MM.1S (cell line): ENCODE measurements around the gene NAT10.

Experiments used
- DNase-seq: peaks from one replicate; pipeline ENCODE4 v3.0.0-alpha.2; 2015
- H2AFZ ChIP-seq: fragments of 300-600 bp; sonication (generic); 2 replicates; pipeline ENCODE4 v1.6.0; 2016; ENCODE audit warnings: antibody characterized with exemption, low read length
- H3F3A ChIP-seq: fragments of 300-600 bp; sonication (generic); 2 replicates; pipeline ENCODE4 v1.6.1; 2016; ENCODE audit warnings: mild to moderate bottlenecking, antibody characterized with exemption, low read length, moderate library complexity, mixed read lengths; ENCODE audit not compliant: insufficient read depth
- H3K27ac ChIP-seq: fragments of 300-600 bp; sonication (generic); 2 replicates; pipeline ENCODE4 v1.5.1; 2016; ENCODE audit warnings: mild to moderate bottlenecking, low read length
- H3K27me3 ChIP-seq: fragments of 300-600 bp; sonication (generic); replicated peaks from 2 replicates; pipeline ENCODE4 v1.6.0; 2016; ENCODE audit warnings: low read length; ENCODE audit not compliant: insufficient read depth
- H3K36me3 ChIP-seq: fragments of 300-600 bp; sonication (generic); replicated peaks from 2 replicates; pipeline ENCODE4 v1.6.1; 2016; ENCODE audit warnings: mild to moderate bottlenecking, low read length, mixed read lengths; ENCODE audit not compliant: insufficient read depth
- H3K4me1 ChIP-seq: fragments of 300-600 bp; sonication (generic); 2 replicates; pipeline ENCODE4 v1.6.1; 2016; ENCODE audit warnings: low read length, mixed read lengths
- H3K4me2 ChIP-seq: fragments of 300-600 bp; sonication (generic); 2 replicates; pipeline ENCODE4 v1.6.0; 2016; ENCODE audit warnings: low read depth, low read length
- H3K4me3 ChIP-seq: fragments of 300-600 bp; sonication (generic); 2 replicates; pipeline ENCODE4 v1.5.1; 2016; ENCODE audit warnings: low read length, mixed read lengths
- H3K79me2 ChIP-seq: fragments of 300-600 bp; sonication (generic); 2 replicates; pipeline ENCODE4 v1.6.1; 2016; ENCODE audit warnings: mixed run types, low read length, mixed read lengths
- H3K9ac ChIP-seq: fragments of 300-600 bp; sonication (generic); 2 replicates; pipeline ENCODE4 v1.6.1; 2016; ENCODE audit warnings: low read length, mixed read lengths
- H3K9me2 ChIP-seq: fragments of 300-600 bp; sonication (generic); replicated peaks from 2 replicates; pipeline ENCODE4 v1.6.1; 2016; ENCODE audit warnings: mild to moderate bottlenecking, low read length, mixed read lengths; ENCODE audit not compliant: insufficient read depth
- H3K9me3 ChIP-seq: fragments of 300-600 bp; sonication (generic); replicated peaks from 2 replicates; pipeline ENCODE4 v1.6.1; 2016; ENCODE audit warnings: mild to moderate bottlenecking, low read length, mixed read lengths; ENCODE audit not compliant: insufficient read depth
- H4K20me1 ChIP-seq: fragments of 300-600 bp; sonication (generic); 2 replicates; pipeline ENCODE4 v1.6.1; 2016; ENCODE audit warnings: mild to moderate bottlenecking, low read length, moderate library complexity, mixed read lengths; ENCODE audit not compliant: insufficient read depth
- EZH2 ChIP-seq: fragments of 300-600 bp; sonication (generic); optimal IDR thresholded peaks from 2 replicates; pipeline ENCODE3; 2017; ENCODE audit warnings: low read depth, mild to moderate bottlenecking, antibody characterized with exemption, low read length, mixed read lengths
- EZH2phosphoT487 ChIP-seq: fragments of 300-600 bp; sonication (generic); IDR thresholded peaks from 2 replicates; pipeline ENCODE4 v1.6.1; 2018; ENCODE audit warnings: antibody characterized with exemption, low read length
- TF ChIP-seq, protein P1 (sequence below): fragments of 300-600 bp; sonication (generic); IDR thresholded peaks from 2 replicates; pipeline ENCODE4 v1.5.1; 2016; ENCODE audit warnings: antibody characterized with exemption, low read length, mixed read lengths

The NAT10 gene

DNA sequence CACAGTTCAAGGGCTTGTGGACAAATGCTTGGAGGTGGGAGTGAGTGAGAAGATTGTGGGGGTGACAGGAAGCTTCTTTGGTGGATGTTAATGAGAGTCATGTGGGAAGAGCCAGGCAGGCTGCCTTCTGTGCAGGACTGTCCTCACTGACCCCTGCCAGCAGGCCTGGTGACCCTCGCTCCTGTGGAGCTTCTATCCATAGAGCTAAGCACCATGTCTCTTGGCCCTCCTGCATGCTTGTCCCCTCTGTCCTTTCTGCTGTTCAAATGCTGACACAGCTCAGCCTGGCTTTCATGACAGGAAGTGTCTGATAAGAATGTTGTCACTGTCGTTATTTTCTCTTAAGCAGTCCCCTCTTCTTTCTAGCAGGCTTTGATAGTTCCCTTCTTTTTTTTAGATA, 37.6 kb downstream of the NAT10 start:
- Histone ChIP-seq H2AFZ (no peak overlapping the region), H3K79me2 (no peaks in the 10 kb centered on the region), H4K20me1 (0 out of 2 replicates have a peak, but pooled peaks cover 7% of the 10 kb centered on the region), H3K27me3 (no peaks in the 10 kb centered on the region), H3K4me1 (peaks cover 23% of the 10 kb centered on the region), H3K4me3 (no peak overlapping the region), H3K9ac (no peak overlapping the region), H3K27ac (no peak overlapping the region), H3K36me3 (peaks cover 17% of the 10 kb centered on the region; the same call in 1 of the 2 replicates), H3K9me2 (no peaks in the 10 kb centered on the region), H3F3A (peaks cover 23% of the 10 kb centered on the region), H3K4me2 (no peak overlapping the region), H3K9me3 (no peaks in the 10 kb centered on the region)
- no peak for DNase-seq
- TF ChIP-seq, protein P1, sequence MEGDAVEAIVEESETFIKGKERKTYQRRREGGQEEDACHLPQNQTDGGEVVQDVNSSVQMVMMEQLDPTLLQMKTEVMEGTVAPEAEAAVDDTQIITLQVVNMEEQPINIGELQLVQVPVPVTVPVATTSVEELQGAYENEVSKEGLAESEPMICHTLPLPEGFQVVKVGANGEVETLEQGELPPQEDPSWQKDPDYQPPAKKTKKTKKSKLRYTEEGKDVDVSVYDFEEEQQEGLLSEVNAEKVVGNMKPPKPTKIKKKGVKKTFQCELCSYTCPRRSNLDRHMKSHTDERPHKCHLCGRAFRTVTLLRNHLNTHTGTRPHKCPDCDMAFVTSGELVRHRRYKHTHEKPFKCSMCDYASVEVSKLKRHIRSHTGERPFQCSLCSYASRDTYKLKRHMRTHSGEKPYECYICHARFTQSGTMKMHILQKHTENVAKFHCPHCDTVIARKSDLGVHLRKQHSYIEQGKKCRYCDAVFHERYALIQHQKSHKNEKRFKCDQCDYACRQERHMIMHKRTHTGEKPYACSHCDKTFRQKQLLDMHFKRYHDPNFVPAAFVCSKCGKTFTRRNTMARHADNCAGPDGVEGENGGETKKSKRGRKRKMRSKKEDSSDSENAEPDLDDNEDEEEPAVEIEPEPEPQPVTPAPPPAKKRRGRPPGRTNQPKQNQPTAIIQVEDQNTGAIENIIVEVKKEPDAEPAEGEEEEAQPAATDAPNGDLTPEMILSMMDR = no peak
- TF ChIP-seq EZH2phosphoT487 (no peak), EZH2 (no peak)

DNA sequence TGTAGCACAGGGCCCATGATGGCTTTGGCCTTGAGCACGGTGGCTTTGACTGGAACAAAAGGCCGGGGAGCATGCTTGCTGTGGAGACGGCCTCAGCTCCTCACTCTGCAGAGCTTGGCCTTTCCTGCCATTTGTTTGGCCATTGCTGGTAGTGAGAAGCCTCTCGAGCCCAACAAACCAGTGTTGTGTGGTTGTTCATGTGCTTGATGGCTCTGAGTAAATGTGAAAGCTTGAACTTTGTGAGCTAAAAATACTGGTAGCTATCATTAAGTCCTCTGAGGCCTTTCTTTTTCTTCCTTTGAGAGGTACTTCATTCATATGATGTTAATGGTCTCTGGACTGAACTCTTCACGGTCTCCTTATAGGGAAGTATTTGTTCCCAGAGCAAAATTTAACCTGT, 39.6 kb downstream of the NAT10 start:
- Histone ChIP-seq H3K27me3 (no peaks in the 10 kb centered on the region), H3K9ac (no peak overlapping the region), H3K79me2 (no peaks in the 10 kb centered on the region), H2AFZ (no peak overlapping the region), H3K9me2 (no peaks in the 10 kb centered on the region), H3K4me3 (no peak overlapping the region), H3K27ac (peak overlapping the region; percentile 36; the same call in 1 of the 2 replicates), H3F3A (peaks cover 23% of the 10 kb centered on the region), H3K36me3 (peaks cover 17% of the 10 kb centered on the region; the same call in 1 of the 2 replicates), H3K4me2 (peak overlapping the region; percentile 26; the same call in 1 of the 2 replicates), H3K4me1 (peaks cover 23% of the 10 kb centered on the region), H3K9me3 (no peaks in the 10 kb centered on the region), H4K20me1 (0 out of 2 replicates have a peak, but pooled peaks cover 7% of the 10 kb centered on the region)
- DNase-seq = no peak
- TF ChIP-seq, protein P1 = no peak
- TF ChIP-seq EZH2 = no peak
- no peak for TF ChIP-seq EZH2phosphoT487

DNA sequence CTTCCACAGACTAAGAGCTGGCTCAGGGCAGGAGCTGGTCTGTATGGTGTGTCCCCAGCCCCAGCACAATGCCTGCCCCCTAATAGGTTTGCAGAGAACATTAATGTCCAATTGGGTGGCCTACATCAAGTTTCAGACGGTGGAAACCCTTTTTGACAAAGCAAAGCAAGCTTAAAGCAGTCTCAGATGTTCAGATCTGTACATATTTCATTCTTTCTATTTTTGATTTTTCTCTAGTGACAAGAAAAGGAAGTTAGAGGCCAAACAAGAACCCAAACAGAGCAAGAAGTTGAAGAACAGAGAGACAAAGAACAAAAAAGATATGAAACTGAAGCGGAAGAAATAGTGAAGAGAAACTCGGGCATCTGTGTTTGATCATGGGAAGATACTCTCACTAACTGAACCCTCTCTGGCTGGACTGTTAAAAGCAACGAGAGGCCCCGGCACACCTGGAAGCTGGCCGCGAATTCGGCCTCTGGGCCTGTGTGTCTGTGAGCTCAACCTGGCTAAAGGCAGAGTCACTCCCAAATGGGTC, 40.5 kb downstream of the NAT10 start:
- peak overlapping the region; percentile 36; the same call in 1 of the 2 replicates for H3K27ac ChIP-seq

More for the DNA sequence above, 40.5 kb downstream of the NAT10 start:
- H3K4me1 ChIP-seq = peaks cover 23% of the 10 kb centered on the region
- no peak overlapping the region for H2AFZ ChIP-seq
- no peaks in the 10 kb centered on the region for H3K27me3 ChIP-seq
- no peaks in the 10 kb centered on the region for H3K9me3 ChIP-seq
- DNase-seq = peak; percentile 37
- no peaks in the 10 kb centered on the region for H3K9me2 ChIP-seq
- H3K79me2 ChIP-seq = no peaks in the 10 kb centered on the region
- H4K20me1 ChIP-seq = 0 out of 2 replicates have a peak, but pooled peaks cover 7% of the 10 kb centered on the region
- no peak overlapping the region for H3K9ac ChIP-seq
- H3K36me3 ChIP-seq = peaks cover 17% of the 10 kb centered on the region; the same call in 1 of the 2 replicates
- 0 out of 2 replicates have a peak overlapping the region, but pooled peaks have one; percentile 7 for H3K4me2 ChIP-seq
- TF ChIP-seq EZH2 (no peak), EZH2phosphoT487 (no peak)
- TF ChIP-seq, protein P1 = no peak
- peaks cover 23% of the 10 kb centered on the region for H3F3A ChIP-seq
- H3K4me3 ChIP-seq = no peak overlapping the region
